C1 segment of cervical spinal cord (tissue), 14 donors: ENCODE measurements around the gene PRKAR1B.
"Not testable (repeated sequence)": the region's sequence is repeated elsewhere in the genome, so short reads cannot be mapped to it uniquely, and the experiment has no call there.

Experiments
- DNase-seq, 14 donors: peaks; one replicate each; lab custom pipeline; 2025; lab: John Stamatoyannopoulos, UW

PRKAR1B gene

DNA sequence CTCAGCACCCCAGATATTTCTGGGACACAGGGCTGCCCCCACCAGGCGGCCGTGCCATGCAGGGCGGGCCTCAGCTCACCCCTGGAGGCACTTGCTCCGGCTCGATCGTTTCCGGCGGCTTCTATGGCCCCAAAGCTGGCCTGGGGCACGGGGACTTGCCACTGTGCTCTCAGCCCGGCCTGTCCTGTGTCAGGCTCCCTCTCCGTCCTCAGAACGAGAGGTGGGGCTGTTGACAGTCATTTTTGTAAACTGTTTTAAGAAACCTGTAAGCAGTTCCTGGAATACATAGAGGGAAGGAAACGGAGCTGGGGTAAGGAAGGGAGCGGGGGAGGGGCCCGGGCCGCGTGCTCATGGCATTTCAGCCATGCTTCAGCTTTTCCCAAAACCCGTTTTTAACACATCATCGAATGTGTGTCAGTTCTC is 30.7 kb upstream of the PRKAR1B start:
- no peak for DNase-seq

DNA sequence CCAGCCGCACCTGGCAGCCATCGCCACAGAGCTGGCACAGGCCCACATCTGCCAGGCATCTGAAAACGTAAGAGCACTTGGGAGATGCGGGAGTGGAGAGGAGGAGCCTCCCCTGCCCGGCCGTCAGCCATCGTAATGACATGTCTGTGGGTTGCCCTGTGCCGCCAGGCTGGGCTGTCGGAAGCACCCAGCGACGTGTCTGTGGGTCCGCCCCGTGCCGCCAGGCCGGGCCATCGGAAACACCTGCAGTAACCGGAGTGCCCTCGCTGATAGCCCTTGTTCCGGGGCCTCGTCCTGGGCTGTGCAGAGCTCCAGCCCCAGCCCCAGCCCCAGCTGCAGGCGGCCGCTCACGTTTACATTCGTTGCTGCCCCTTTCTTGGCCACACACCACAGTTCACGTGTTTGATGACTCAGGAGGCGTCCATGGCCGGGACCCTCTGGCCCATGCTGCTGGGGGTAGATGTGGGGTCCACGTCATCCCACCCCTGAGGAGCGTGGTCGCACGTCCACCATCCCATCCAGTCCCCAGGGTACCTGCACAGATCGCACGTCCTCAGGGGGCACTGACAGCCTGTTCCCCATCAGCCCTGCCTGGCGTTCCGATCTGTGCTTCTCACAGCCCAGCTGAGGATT is 30.0 kb upstream of the PRKAR1B start:
- DNase-seq = no peak

GRCh38 chr7:756231-756927 is 29.3 kb upstream of the PRKAR1B start:
- DNase-seq = no peak

DNA sequence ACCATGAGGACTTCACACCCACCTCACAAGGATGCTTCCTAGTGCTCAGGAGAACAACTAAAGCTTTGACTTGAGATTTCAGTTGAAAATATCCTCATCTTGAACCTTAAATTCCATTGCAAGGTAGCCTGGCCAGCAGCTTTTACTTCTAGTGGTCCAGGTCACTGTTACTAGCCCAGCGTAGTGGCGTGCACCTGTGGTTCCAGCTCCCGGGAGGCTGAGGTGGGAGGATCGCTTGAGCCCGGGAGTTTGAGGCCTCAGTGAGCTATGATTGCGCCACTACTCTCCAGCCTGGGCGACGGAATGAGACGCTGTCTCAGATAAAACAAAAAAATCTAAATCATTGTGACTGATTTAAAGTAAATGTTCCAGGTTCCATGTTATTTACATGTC is 28.3 kb upstream of the PRKAR1B start:
- no peak for DNase-seq

DNA sequence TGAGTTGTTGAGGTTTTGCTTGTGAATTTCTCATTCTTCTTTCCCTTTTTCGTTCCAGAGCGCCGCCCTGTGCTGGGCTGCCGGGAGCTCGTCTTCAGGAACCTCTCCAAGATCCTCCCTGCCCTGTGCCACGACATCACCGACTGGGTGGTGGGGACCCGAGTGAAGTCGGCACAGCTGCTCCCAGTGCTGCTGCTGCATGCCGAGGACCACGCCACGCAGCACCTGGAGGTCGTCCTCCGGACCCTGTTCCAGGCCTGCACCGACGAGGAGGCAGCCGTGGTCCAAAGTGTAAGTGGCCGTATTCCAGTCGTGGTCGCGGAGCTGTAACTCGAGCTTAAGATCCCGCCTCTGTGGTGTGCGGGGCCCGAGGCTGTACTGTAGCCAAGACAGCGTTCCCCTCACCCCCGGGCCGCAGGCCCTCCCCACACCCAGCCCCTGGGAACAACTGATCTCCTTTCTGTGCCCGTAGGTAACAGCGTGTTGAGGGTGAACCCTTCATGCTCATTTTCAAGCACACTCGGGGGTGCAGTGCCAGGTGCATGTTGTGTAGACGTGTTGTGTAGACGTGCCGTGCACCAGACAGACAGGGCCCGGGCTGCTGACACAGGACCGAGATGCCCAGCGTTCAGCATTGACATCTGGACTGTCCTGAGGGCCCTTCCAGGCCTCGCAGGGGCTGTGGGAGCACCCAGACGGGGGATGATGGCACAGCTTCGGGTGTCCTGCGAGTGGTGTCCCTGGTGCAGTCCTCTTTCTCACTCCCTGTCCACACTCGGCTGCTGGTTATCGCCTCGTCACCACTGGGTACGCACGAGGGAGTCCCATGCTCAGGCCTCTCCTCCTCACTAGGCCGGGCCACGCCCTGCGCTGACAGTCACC is 27.7 kb upstream of the PRKAR1B start:
- DNase-seq = no peak

DNA sequence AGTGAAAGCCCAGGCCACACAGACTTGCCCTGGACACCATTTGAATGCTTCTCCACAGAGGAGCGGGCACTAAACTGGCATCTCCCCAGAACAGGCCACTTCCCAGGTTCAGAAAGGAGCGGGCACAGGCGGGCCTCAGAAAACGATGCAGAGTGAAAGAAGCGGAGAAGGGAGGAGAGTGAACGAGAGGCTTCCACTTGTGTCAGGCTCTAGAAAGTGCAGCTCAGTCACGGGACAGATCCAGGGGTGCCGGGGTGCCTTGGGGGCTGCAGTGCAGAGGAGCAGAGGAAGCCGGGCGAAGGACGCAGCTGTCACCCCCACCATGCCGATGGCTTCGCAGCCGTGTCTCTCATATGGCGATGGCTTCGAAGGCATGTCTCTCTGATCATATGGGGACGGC is 26.1 kb upstream of the PRKAR1B start:
- no peak for DNase-seq

DNA sequence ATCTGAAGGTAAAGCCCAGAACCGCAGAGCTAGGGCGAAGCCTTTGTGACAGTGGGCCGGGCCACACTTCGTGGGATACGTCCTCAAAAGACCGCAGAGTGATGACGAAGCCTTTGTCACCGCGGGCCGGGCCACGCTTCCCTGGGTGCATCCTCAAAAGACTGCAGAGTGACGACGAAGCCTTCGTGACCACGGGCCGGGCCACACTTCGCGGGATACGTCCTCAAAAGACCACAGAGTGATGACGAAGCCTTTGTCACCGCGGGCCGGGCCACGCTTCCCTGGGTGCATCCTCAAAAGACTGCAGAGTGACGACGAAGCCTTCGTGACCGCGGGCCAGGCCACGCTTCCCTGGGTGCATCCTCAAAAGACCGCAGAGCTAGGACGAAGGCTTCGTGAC is 25.2 kb upstream of the PRKAR1B start:
- DNase-seq = not testable (repeated sequence)

DNA sequence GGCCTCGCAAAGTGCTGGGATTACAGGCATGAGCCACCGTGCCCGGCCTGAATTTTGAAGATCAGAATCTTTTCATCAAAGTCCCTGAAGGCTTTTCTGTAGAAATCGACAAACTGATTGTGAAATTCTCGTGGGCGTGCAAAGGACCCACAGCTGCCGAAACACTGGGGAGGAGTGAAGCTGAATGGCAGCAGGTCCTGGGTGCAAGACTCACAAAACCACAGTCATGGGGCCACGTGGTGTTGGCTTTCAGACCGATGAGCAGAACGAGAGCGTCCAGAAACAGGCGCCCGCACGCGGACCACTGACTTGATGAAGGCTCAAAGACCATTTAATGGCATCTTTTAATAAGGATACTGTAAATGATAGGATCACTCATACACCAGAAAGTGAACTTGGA is 24.7 kb upstream of the PRKAR1B start:
- no peak for DNase-seq

- DNase-seq = peak in 1 of 14 donors; percentile 53
Measured at GRCh38 chr7:750111-750905, 23.2 kb upstream of the PRKAR1B start.

- peak in 1 of 14 donors; percentile 50 for DNase-seq
Measured at GRCh38 chr7:749140-749551, 22.1 kb upstream of the PRKAR1B start.

DNA sequence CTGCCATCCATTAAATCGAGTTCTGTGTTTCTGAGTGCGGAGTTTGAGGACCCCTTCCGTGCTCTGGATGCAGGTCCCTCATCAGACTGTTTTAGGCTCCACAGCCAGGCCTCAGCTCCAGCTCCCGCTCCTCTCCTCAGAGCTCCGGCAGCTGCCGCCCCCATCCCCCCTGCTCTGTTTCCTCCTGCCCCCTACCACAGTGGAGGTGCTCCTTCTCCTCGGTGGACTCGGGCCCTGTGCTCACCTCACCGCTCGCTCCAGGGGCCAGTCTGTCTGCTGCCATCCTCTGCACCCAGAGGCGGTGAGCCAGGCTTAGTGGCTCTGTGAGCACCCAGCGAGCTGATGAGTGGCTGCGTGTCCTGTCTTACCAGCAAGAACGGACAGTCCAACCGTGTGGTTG is 21.4 kb upstream of the PRKAR1B start:
- DNase-seq = no peak

DNA sequence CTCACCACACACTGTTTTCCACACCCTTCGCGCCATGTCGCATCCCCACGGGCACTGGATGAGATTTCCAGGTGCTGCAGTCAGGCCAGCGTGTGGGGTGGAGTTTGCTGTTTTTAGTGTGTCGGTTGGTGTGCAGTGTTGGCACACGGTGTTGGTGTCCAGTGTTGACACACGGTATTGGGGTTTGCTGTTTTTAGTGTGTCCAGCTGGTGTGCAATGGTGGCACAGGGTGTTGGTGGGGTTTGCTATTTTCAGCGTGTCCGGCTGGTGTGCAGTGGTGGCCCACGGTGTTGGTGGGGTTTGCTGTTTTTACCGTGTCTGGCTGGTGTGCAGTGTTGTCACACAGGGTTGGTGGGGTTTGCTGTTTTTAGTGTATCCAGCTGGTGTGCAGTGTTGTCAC is 20.1 kb upstream of the PRKAR1B start:
- DNase-seq = no peak

- peak in 1 of 14 donors; percentile 72 for DNase-seq
Measured at GRCh38 chr7:746155-747061, 19.3 kb upstream of the PRKAR1B start.

DNA sequence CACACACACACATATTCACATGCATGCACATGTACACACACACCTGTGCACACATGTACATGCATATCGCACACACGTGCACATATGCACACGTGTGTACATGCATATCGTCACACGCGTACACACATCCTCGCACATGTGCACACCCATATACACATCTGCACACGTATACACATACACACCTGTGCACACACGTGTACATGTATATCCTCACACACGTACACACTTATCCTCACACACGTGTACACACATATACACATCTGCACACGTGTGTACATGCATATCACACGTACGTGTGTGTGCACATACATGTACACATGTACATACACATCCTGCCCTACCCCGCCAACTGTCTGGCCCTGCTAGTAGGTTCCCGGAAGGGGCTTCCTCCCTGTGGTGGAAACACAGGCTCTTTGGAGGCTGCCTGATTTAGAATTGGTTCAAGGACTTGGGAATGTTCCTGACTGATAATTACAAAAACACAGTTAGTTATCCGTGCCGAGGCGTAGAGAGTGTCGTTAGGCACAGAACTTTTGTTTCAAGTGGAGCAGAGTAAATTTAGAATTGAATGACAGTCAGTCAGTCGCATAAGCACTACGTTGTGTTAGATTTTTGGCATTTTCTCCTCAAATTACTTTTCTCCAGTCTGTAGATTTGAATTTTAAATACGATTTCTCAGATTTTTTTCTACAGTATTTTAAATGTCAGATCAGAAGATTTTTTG is 18.5 kb upstream of the PRKAR1B start:
- DNase-seq = no peak

GRCh38 chr7:744854-745430 is 17.9 kb upstream of the PRKAR1B start:
- no peak for DNase-seq

- DNase-seq = not testable (repeated sequence)
Measured at GRCh38 chr7:744128-744520, 17.0 kb upstream of the PRKAR1B start.

GRCh38 chr7:743341-744127 is 16.5 kb upstream of the PRKAR1B start:
- not testable (repeated sequence) for DNase-seq

GRCh38 chr7:742791-743190 is 15.7 kb upstream of the PRKAR1B start:
- DNase-seq = no peak

- no peak for DNase-seq
Measured at GRCh38 chr7:741850-742249, 14.8 kb upstream of the PRKAR1B start.
